HEK293T (cell line): ENCODE measurements around the gene AR.

Source experiments
- CTCF ChIA-PET: fragments of 350-600 bp; formaldehyde crosslinking; extraction: SDS; loops from one replicate; lab custom pipeline; 2021; ENCODE audit warnings: antibody characterized with exemption, inconsistent platforms; lab: Yijun Ruan, JAX
- POLR2A ChIA-PET: fragments of 350-600 bp; formaldehyde crosslinking; extraction: SDS; loops from one replicate; lab custom pipeline; 2020; ENCODE audit warnings: antibody characterized with exemption, inconsistent platforms; lab: Yijun Ruan, JAX
- DNase-seq: peaks from one replicate; pipeline ENCODE4 v3.0.0; 2012; ENCODE audit warnings: mixed read lengths; ENCODE audit errors: extremely low spot score
- ARNT ChIP-seq: fragments of 450-650 bp; IDR thresholded peaks from 2 replicates; pipeline ENCODE4 v1.6.1; 2017; ENCODE audit warnings: mild to moderate bottlenecking
- BHLHE40 ChIP-seq: fragments of 450-650 bp; IDR thresholded peaks from 2 replicates; pipeline ENCODE4 v1.6.1; 2016; ENCODE audit warnings: mild to moderate bottlenecking, moderate library complexity, borderline replicate concordance
- CTBP1 ChIP-seq: fragments of 450-650 bp; IDR thresholded peaks from 2 replicates; pipeline ENCODE4 v1.6.1; 2016; ENCODE audit warnings: borderline replicate concordance
- ELF4 ChIP-seq: fragments of 450-650 bp; IDR thresholded peaks from 2 replicates; pipeline ENCODE4 v1.6.1; 2017; ENCODE audit warnings: antibody characterized with exemption
- FOXA1 ChIP-seq: fragments of 450-650 bp; IDR thresholded peaks from 2 replicates; pipeline ENCODE4 v1.6.1; 2016; ENCODE audit warnings: mild to moderate bottlenecking
- FOXK2 ChIP-seq: fragments of 450-650 bp; IDR thresholded peaks from 2 replicates; pipeline ENCODE4 v1.6.1; 2016; ENCODE audit warnings: mild to moderate bottlenecking
- FOXM1 ChIP-seq: fragments of 450-650 bp; IDR thresholded peaks from 2 replicates; pipeline ENCODE4 v1.6.1; 2017; ENCODE audit warnings: mild to moderate bottlenecking, borderline replicate concordance
- HDGF ChIP-seq: fragments of 450-650 bp; IDR thresholded peaks from 2 replicates; pipeline ENCODE4 v1.6.1; 2017; ENCODE audit warnings: antibody characterized with exemption, borderline replicate concordance
- L3MBTL2 ChIP-seq: fragments of 450-650 bp; conservative IDR thresholded peaks from 2 replicates; pipeline ENCODE4 v1.6.1; 2016; ENCODE audit warnings: mild to moderate bottlenecking
- LEF1 ChIP-seq: fragments of 450-650 bp; IDR thresholded peaks from 2 replicates; pipeline ENCODE4 v1.6.1; 2017; ENCODE audit warnings: mild to moderate bottlenecking, borderline replicate concordance
- NFRKB ChIP-seq: fragments of 450-650 bp; IDR thresholded peaks from 2 replicates; pipeline ENCODE4 v1.6.1; 2016; ENCODE audit warnings: mild to moderate bottlenecking, moderate library complexity
- PKNOX1 ChIP-seq: fragments of 450-650 bp; IDR thresholded peaks from 2 replicates; pipeline ENCODE4 v1.6.1; 2016
- SP1 ChIP-seq: fragments of 450-650 bp; IDR thresholded peaks from 2 replicates; pipeline ENCODE4 v1.6.1; 2017
- SUZ12 ChIP-seq: fragments of 450-650 bp; IDR thresholded peaks from 2 replicates; pipeline ENCODE4 v1.6.1; 2016; ENCODE audit warnings: mild to moderate bottlenecking
- TARDBP ChIP-seq: fragments of 450-650 bp; IDR thresholded peaks from 2 replicates; pipeline ENCODE4 v1.6.1; 2016
- ZNF384 ChIP-seq: fragments of 450-650 bp; IDR thresholded peaks from 2 replicates; pipeline ENCODE4 v1.6.1; 2016

Gene AR

DNA sequence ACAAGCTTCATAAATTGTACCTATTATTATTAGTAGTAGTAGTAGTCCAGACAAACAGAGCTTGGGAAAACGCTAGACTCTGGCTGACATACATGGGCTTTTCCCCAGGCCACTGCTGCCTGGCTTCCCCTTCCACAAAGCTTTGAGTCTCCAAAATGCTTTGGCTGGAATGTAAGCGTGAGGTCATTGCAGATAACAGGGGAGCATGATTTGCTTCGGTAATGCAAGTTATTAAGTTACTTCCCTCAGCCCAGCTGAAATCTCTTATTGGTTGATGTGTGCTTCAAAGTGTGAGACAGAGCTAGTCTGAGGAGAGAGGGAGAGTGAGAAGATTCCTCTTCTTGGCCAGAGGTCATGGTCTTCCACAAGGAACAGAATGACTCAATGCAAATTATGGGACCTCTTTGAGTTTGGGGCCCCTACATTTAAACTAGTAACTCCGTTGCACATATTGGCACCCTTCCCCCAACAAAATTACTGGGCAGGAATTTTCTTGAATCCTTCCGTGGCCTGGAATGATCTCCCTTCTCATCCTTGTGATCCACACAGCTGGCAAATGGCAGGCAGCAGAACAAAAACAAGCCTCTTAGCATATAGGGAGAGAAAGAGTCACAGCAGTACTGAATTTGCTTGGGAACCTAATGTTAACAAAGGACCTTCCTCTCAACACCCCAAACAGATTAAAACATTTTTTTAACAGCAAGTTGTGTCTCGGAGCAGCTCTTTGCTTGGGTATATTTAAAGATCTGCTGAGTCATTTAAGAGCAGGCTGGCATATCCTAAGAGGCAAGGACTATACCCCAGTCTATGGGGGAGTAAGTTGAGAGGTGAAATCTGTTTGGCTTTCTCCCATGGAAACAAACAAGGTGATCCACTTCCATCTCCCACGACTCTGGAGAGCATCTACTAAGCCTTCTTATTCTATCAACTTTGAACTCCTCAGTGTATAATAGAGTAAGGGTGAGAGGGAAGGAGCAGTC lies 19.9 kb downstream of the AR start:
- ChIA-PET POLR2A (no interaction called here), CTCF (no interaction called here)
- no peak for TF ChIP-seq SP1
- TF ChIP-seq ARNT: no peak
- no peak for TF ChIP-seq FOXK2
- TF ChIP-seq BHLHE40: no peak
- no peak for TF ChIP-seq FOXM1
- TF ChIP-seq L3MBTL2: no peak
- no peak for TF ChIP-seq CTBP1
- no peak for TF ChIP-seq NFRKB
- no peak for TF ChIP-seq HDGF
- no peak for TF ChIP-seq TARDBP
- no peak for TF ChIP-seq LEF1
- TF ChIP-seq PKNOX1: no peak
- no peak for TF ChIP-seq FOXA1
- no peak for DNase-seq

- ChIA-PET CTCF (no interaction called here), POLR2A (no interaction called here)
- TF ChIP-seq CTBP1 (no peak), PKNOX1 (no peak), SP1 (no peak), BHLHE40 (no peak), FOXM1 (no peak), NFRKB (no peak), SUZ12 (no peak), ELF4 (no peak), ARNT (no peak)
- DNase-seq: no peak
These were observed 20.7 kb downstream of the AR start for GRCh38 chrX:67564475-67564874.

- DNase-seq: no peak
- CTCF ChIA-PET: no interaction called here
- no peak for TF ChIP-seq PKNOX1
- TF ChIP-seq ZNF384: no peak
- no peak for TF ChIP-seq TARDBP
- TF ChIP-seq ARNT: no peak
- no peak for TF ChIP-seq SUZ12
- TF ChIP-seq ELF4: no peak
- TF ChIP-seq FOXA1: no peak
- TF ChIP-seq FOXK2: no peak
- no peak for TF ChIP-seq CTBP1
- TF ChIP-seq SP1: no peak
- no peak for TF ChIP-seq LEF1
- no peak for TF ChIP-seq BHLHE40
- no peak for TF ChIP-seq L3MBTL2
- TF ChIP-seq HDGF: no peak
- no peak for TF ChIP-seq FOXM1
- no peak for TF ChIP-seq NFRKB
- POLR2A ChIA-PET: no interaction called here
These were observed 24.9 kb downstream of the AR start for GRCh38 chrX:67568769-67569168.

GRCh38 chrX:67570839-67571238 lies 27.0 kb downstream of the AR start:
- ChIA-PET CTCF (no interaction called here), POLR2A (no interaction called here)
- no peak for DNase-seq
- TF ChIP-seq TARDBP: no peak
- no peak for TF ChIP-seq L3MBTL2

DNA sequence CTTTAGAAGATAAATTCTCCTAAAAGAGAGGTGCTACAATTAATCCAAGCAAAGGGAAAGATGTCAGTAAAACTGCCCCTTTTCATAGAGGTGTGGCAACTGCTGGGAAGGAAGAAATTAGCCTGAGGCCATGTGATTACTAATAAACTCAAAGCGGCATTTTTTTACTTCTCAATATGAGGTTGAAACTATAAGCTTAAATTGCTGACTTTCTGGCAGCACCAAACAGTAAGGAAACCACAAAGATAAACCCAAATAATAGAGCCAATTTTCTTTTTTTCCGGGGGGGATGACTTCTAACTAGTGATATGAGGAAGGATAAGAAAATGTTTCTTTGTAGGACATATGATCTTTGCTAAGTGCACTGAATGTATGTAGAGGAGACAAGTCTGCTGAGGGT lies 30.9 kb downstream of the AR start:
- CTCF ChIA-PET: no interaction called here
- DNase-seq: no peak
- POLR2A ChIA-PET: no interaction called here
- no peak for TF ChIP-seq FOXK2
- no peak for TF ChIP-seq FOXA1
- TF ChIP-seq LEF1: no peak

- no peak for DNase-seq
- CTCF ChIA-PET: no interaction called here
- POLR2A ChIA-PET: no interaction called here
- TF ChIP-seq SP1: no peak
- TF ChIP-seq CTBP1: no peak
- no peak for TF ChIP-seq FOXM1
- no peak for TF ChIP-seq TARDBP
- no peak for TF ChIP-seq NFRKB
- no peak for TF ChIP-seq ARNT
- TF ChIP-seq HDGF: no peak
- TF ChIP-seq L3MBTL2: no peak
- no peak for TF ChIP-seq ELF4
These were observed 38.6 kb downstream of the AR start for GRCh38 chrX:67582436-67582835.

DNA sequence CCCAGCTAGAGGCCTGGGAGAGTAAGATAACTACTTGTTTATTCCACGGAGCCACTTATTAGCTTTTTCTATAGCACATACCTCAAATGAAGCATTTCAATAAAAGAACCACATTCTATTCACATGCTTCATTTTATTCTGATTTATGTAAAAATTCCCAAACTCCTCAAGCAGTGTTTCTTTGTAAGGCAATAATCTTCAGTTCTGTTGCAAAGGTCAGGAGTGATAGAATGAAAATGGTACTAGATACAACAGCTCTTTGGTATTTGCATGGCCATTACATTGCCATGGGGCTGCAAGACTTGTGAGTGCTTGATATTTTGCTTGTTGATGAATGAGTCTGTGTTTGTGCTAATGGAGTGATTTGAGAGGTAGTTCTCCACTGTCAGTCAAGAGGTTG lies 39.4 kb downstream of the AR start:
- POLR2A ChIA-PET: no interaction called here
- DNase-seq: no peak
- TF ChIP-seq ZNF384: no peak
- no peak for TF ChIP-seq FOXM1
- no peak for TF ChIP-seq ELF4
- no peak for TF ChIP-seq FOXK2
- no peak for TF ChIP-seq L3MBTL2
- no peak for TF ChIP-seq SUZ12
- TF ChIP-seq HDGF: no peak
- CTCF ChIA-PET: no interaction called here
